Measurements from ENCODE around the gene SRP9. TPM values are rescaled to one million over a fixed set of nuclear protein-coding genes. Genes with fewer than 3 reads are reported as not detected.
"Not testable (repeated sequence)": the region's sequence is repeated elsewhere in the genome, so short reads cannot be mapped to it uniquely, and the experiment has no call there.

The SRP9 gene
- total and polyA plus RNA-seq, 4 donors: 156 to 244 (median 182) TPM

GRCh38 chr1:225755671-225756319 lies 21.8 kb upstream of the SRP9 start:
- ATAC-seq (ENCODE audit: insufficient read depth, low FRiP score) (no peak), DNase-seq (no peak)
- Histone ChIP-seq H3K9me3 (ENCODE audit: control insufficient read depth in 4 of 4, insufficient read depth in 3 of 4, low read length in 3 of 4) (no peaks in the 10 kb centered on the region), H3K4me3 (no peak overlapping the region), H3K27ac (ENCODE audit: low read depth in 1 of 2, low read length in 1 of 2) (peak overlapping the region; percentile 48 to 74), H3K36me3 (ENCODE audit: control insufficient read depth in 4 of 4, insufficient read depth in 4 of 4, low read length in 4 of 4) (no peaks in the 10 kb centered on the region), H3K4me1 (ENCODE audit: control insufficient read depth in 5 of 5, insufficient read depth in 5 of 5, low read length in 5 of 5) (peaks cover 0 to 45% (median 10%) of the 10 kb centered on the region in 5 donors), H3K9ac (ENCODE audit: insufficient read depth in 1 of 2, low read length in 2 of 2) (no peak overlapping the region), H3K27me3 (ENCODE audit: control insufficient read depth in 3 of 3, insufficient read depth in 3 of 3, low read length in 2 of 3) (no peaks in the 10 kb centered on the region)
- WGBS, 2 donors: 70 to 82% methylated on average over 9 of the region's 9 CpGs
- no peak for TF ChIP-seq CTCF (IDR thresholded peaks at IDR 0.05; ENCODE audit: control extremely low read depth, extremely low read depth)

- 85 to 95% methylated on average over 10 of the region's 10 CpGs for WGBS, 2 donors
- no peak for DNase-seq
- Histone ChIP-seq H3K36me3 (ENCODE audit: control insufficient read depth in 4 of 4, insufficient read depth in 4 of 4, low read length in 4 of 4) (no peaks in the 10 kb centered on the region), H3K9ac (ENCODE audit: insufficient read depth in 1 of 2, low read length in 2 of 2) (no peak overlapping the region), H3K4me1 (ENCODE audit: control insufficient read depth in 5 of 5, insufficient read depth in 5 of 5, low read length in 5 of 5) (peaks cover 0 to 45% (median 14%) of the 10 kb centered on the region in 5 donors), H3K27me3 (ENCODE audit: control insufficient read depth in 3 of 3, insufficient read depth in 3 of 3, low read length in 2 of 3) (no peaks in the 10 kb centered on the region), H3K27ac (ENCODE audit: low read depth in 1 of 2, low read length in 1 of 2) (no peak overlapping the region), H3K9me3 (ENCODE audit: control insufficient read depth in 4 of 4, insufficient read depth in 3 of 4, low read length in 3 of 4) (no peaks in the 10 kb centered on the region), H3K4me3 (no peak overlapping the region)
- no peak for TF ChIP-seq CTCF (IDR thresholded peaks at IDR 0.05; ENCODE audit: control extremely low read depth, extremely low read depth)
- no peak for ATAC-seq (ENCODE audit: insufficient read depth, low FRiP score)
Measured at GRCh38 chr1:225757927-225758656, 19.5 kb upstream of the SRP9 start.

- H3K4me1 ChIP-seq (ENCODE audit: control insufficient read depth in 5 of 5, insufficient read depth in 5 of 5, low read length in 5 of 5): peaks cover 6 to 61% (median 21%) of the 10 kb centered on the region in 5 donors
- WGBS, 2 donors: 96 to 99% methylated on average over 5 of the region's 5 CpGs
- not testable (repeated sequence) for ATAC-seq (ENCODE audit: insufficient read depth, low FRiP score); H3K9ac ChIP-seq (ENCODE audit: insufficient read depth in 1 of 2, low read length in 2 of 2); H3K9me3 ChIP-seq (ENCODE audit: control insufficient read depth in 4 of 4, insufficient read depth in 3 of 4, low read length in 3 of 4); H3K36me3 ChIP-seq (ENCODE audit: control insufficient read depth in 4 of 4, insufficient read depth in 4 of 4, low read length in 4 of 4); H3K27ac ChIP-seq (ENCODE audit: low read depth in 1 of 2, low read length in 1 of 2); DNase-seq; H3K27me3 ChIP-seq (ENCODE audit: control insufficient read depth in 3 of 3, insufficient read depth in 3 of 3, low read length in 2 of 3); H3K4me3 ChIP-seq
Measured at GRCh38 chr1:225759972-225760371, 17.7 kb upstream of the SRP9 start.

GRCh38 chr1:225760531-225760930 lies 17.1 kb upstream of the SRP9 start:
- H3K27ac ChIP-seq (ENCODE audit: low read depth in 1 of 2, low read length in 1 of 2): no peak overlapping the region
- no peaks in the 10 kb centered on the region for H3K27me3 ChIP-seq (ENCODE audit: control insufficient read depth in 3 of 3, insufficient read depth in 3 of 3, low read length in 2 of 3)
- H3K9ac ChIP-seq (ENCODE audit: insufficient read depth in 1 of 2, low read length in 2 of 2): no peak overlapping the region
- WGBS, 2 donors: 95 to 97% methylated on average over 6 of the region's 6 CpGs
- no peak overlapping the region for H3K4me3 ChIP-seq
- TF ChIP-seq CTCF (IDR thresholded peaks at IDR 0.05; ENCODE audit: control extremely low read depth, extremely low read depth): no peak
- H3K4me1 ChIP-seq (ENCODE audit: control insufficient read depth in 5 of 5, insufficient read depth in 5 of 5, low read length in 5 of 5): peaks cover 6 to 56% (median 19%) of the 10 kb centered on the region in 5 donors
- H3K36me3 ChIP-seq (ENCODE audit: control insufficient read depth in 4 of 4, insufficient read depth in 4 of 4, low read length in 4 of 4): no peaks in the 10 kb centered on the region
- ATAC-seq (ENCODE audit: insufficient read depth, low FRiP score) (no peak), DNase-seq (no peak)
- H3K9me3 ChIP-seq (ENCODE audit: control insufficient read depth in 4 of 4, insufficient read depth in 3 of 4, low read length in 3 of 4): no peaks in the 10 kb centered on the region

GRCh38 chr1:225761395-225761794 lies 16.2 kb upstream of the SRP9 start:
- H3K36me3 ChIP-seq (ENCODE audit: control insufficient read depth in 4 of 4, insufficient read depth in 4 of 4, low read length in 4 of 4); H3K9ac ChIP-seq (ENCODE audit: insufficient read depth in 1 of 2, low read length in 2 of 2); H3K27ac ChIP-seq (ENCODE audit: low read depth in 1 of 2, low read length in 1 of 2); H3K4me3 ChIP-seq; H3K27me3 ChIP-seq (ENCODE audit: control insufficient read depth in 3 of 3, insufficient read depth in 3 of 3, low read length in 2 of 3); ATAC-seq (ENCODE audit: insufficient read depth, low FRiP score); H3K9me3 ChIP-seq (ENCODE audit: control insufficient read depth in 4 of 4, insufficient read depth in 3 of 4, low read length in 3 of 4); DNase-seq: not testable (repeated sequence)
- H3K4me1 ChIP-seq (ENCODE audit: control insufficient read depth in 5 of 5, insufficient read depth in 5 of 5, low read length in 5 of 5): peaks cover 4 to 55% (median 19%) of the 10 kb centered on the region in 5 donors
- WGBS, 2 donors: 94 to 95% methylated on average over 6 of the region's 6 CpGs

All from lung (tissue), 12 donors.